Measurements from ENCODE around the gene SEC24B.

SEC24B gene

GRCh38 chr4:109433205-109434006 lies at the start of gene SEC24B:
Gene SEC24B (plus strand): TSS chr4:109433815. CDS start chr4:109433870, 55 bp downstream.
- CTCF ChIA-PET, result interaction anchor here (0.7 to 2.6 kb wide), 23 partner anchors 10 to 545 kb away, joined by 3 to 14 read pairs (median 3); partner anchors contain the start of gene PLA2G12A
- H3K27ac Mint-ChIP-seq, result peak within 1 kb of the TSS; percentile 92
- DNase-seq, result peak; percentile 94
- peaks cover 11% of the 10 kb centered on the region for H3K36me3 Mint-ChIP-seq
- peak within 1 kb of the TSS; percentile 84 for H3K4me3 Mint-ChIP-seq
- H3K4me1 Mint-ChIP-seq, result peaks cover 52% of the 10 kb centered on the region
- H3K27me3 Mint-ChIP-seq, result no peaks in the 10 kb centered on the region
- no peaks in the 10 kb centered on the region for H3K9me3 Mint-ChIP-seq

DNA sequence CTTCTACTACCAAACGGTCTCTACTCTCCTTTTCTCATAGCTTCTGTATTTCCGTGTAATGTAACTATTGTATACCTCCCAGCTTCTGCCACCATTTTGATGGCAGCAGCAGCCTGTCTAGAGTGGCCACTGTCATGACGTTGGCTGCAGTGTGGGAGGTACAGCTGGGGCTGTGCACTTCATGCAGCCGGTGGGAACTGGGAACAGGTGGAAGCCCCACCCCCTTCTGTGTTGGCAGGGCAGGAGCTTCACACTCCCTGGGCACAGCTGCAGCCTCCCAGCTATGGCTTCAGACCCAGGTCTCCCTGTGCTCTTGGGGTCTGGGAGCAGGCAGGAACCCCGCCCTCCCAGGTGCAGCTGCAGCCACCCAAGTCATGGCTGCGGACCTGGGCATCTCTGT lies 49.8 kb upstream of the SEC24B start:
- no peak for DNase-seq
- CTCF ChIA-PET, result interaction anchor here (0.6 kb wide), 1 partner anchor 49 kb away, joined by 3 read pairs; no protein-coding TSS in a partner anchor
- no peaks in the 10 kb centered on the region for H3K36me3 Mint-ChIP-seq
- H3K4me1 Mint-ChIP-seq, result no peaks in the 10 kb centered on the region
- peaks cover 34% of the 10 kb centered on the region for H3K27me3 Mint-ChIP-seq
- H3K9me3 Mint-ChIP-seq, result no peaks in the 10 kb centered on the region
- H3K4me3 Mint-ChIP-seq, result no peak overlapping the region
- H3K27ac Mint-ChIP-seq, result no peak overlapping the region

DNA sequence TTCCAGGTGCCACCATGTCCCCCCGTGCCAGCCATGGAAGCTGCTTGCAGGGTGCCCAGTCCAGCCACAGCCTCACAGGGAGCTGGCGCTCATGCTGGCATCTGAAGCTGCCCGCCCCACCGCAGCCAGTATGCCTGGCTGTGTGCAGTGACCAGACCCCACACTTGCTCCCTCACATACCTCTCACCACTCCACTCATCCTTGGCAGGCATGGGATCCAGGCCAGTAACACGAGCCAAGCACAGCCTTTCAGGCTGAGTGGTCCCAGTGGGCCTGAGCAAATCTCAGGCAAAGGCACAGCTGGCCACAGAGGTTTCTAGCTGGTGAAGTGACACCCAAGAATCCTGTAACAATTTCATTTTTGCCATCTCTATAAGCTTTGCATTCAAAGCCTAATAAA lies 48.4 kb upstream of the SEC24B start:
- Mint-ChIP-seq H3K9me3 (no peaks in the 10 kb centered on the region), H3K4me3 (no peak overlapping the region), H3K36me3 (no peaks in the 10 kb centered on the region), H3K27me3 (peaks cover 38% of the 10 kb centered on the region), H3K27ac (no peak overlapping the region), H3K4me1 (no peaks in the 10 kb centered on the region)
- CTCF ChIA-PET, result no interaction called here
- DNase-seq, result no peak

GRCh38 chr4:109389369-109390114 lies 44.1 kb upstream of the SEC24B start:
- Mint-ChIP-seq H3K27me3 (peaks cover 31% of the 10 kb centered on the region), H3K27ac (no peak overlapping the region), H3K36me3 (no peaks in the 10 kb centered on the region), H3K4me3 (no peak overlapping the region), H3K4me1 (no peaks in the 10 kb centered on the region), H3K9me3 (no peaks in the 10 kb centered on the region)
- CTCF ChIA-PET, result interaction anchor here (0.6 kb wide), 1 partner anchor 17 kb away, joined by 3 read pairs; no protein-coding TSS in a partner anchor
- DNase-seq, result no peak

DNA sequence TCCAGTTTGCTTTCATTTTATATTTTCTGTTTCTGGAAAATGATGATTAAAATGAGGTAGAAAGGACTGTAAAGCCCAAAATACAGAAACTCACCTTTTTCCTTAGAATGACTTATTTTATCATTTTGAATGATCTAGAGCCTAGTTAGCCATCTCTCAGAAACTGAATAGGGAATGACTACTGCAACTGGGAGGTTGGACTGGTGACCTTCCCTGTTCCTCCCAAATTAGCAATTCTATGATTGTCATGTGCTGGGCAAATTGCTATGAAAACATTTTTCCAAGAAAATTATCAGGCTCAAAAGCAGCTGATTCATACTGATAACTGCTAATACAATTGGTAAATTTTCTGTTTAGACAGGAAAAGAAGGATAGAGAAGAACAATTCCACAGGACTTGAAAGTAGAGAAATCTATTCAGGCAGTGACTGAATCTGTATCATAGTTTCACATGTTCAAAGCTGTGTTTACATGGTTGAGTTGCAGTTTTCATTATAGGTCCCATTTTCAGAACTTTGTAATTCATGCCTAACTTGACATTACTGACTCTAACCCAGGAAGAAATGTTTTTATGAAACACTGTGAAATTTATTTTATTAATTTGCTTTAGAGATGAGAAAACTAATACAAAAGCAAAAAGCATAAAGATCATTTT lies 43.4 kb upstream of the SEC24B start:
- Mint-ChIP-seq H3K4me3 (no peak overlapping the region), H3K4me1 (no peaks in the 10 kb centered on the region), H3K27me3 (peaks cover 24% of the 10 kb centered on the region), H3K27ac (no peak overlapping the region), H3K36me3 (no peaks in the 10 kb centered on the region), H3K9me3 (no peaks in the 10 kb centered on the region)
- CTCF ChIA-PET, result interaction anchor here (0.6 kb wide), 1 partner anchor 16 kb away, joined by 3 read pairs; no protein-coding TSS in a partner anchor
- no peak for DNase-seq

DNA sequence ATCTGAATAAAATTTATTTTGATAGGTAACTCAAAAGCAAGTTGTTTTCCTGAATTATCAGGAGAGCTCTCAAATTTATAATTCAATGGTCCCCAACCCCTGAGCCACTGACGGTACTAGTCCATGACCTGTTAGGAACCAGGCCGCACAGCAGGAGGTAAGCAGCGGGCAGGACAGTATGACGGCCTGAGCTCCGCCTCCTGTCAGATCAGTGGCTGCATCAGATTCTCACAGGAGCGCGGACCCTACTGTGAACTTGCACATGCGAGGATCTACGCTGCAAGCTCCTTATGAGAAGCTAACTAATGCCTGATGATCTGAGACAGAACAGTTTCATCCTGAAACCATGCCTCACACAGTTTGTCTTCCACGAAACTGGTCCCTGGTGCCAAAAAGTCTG lies 37.9 kb upstream of the SEC24B start:
- CTCF ChIA-PET, result no interaction called here
- DNase-seq, result no peak
- Mint-ChIP-seq H3K27me3 (peaks cover 28% of the 10 kb centered on the region), H3K4me3 (no peak overlapping the region), H3K9me3 (no peaks in the 10 kb centered on the region), H3K36me3 (no peaks in the 10 kb centered on the region), H3K4me1 (no peaks in the 10 kb centered on the region), H3K27ac (no peak overlapping the region)

GRCh38 chr4:109398928-109399327 lies 34.7 kb upstream of the SEC24B start:
- H3K36me3 Mint-ChIP-seq, result no peaks in the 10 kb centered on the region
- H3K27ac Mint-ChIP-seq, result no peak overlapping the region
- no peak for DNase-seq
- H3K9me3 Mint-ChIP-seq, result no peaks in the 10 kb centered on the region
- CTCF ChIA-PET, result no interaction called here
- no peak overlapping the region for H3K4me3 Mint-ChIP-seq
- peaks cover 42% of the 10 kb centered on the region for H3K27me3 Mint-ChIP-seq
- no peaks in the 10 kb centered on the region for H3K4me1 Mint-ChIP-seq

GRCh38 chr4:109406337-109406931 lies 27.2 kb upstream of the SEC24B start:
- no peak overlapping the region for H3K4me3 Mint-ChIP-seq
- no peaks in the 10 kb centered on the region for H3K36me3 Mint-ChIP-seq
- CTCF ChIA-PET, result interaction anchor here (0.8 to 1.2 kb wide), 9 partner anchors 8 to 723 kb away, joined by 3 to 5 read pairs (median 4); no protein-coding TSS in a partner anchor
- no peaks in the 10 kb centered on the region for H3K9me3 Mint-ChIP-seq
- peak; percentile 55 for DNase-seq
- no peaks in the 10 kb centered on the region for H3K4me1 Mint-ChIP-seq
- H3K27ac Mint-ChIP-seq, result no peak overlapping the region
- peaks cover 21% of the 10 kb centered on the region for H3K27me3 Mint-ChIP-seq

DNA sequence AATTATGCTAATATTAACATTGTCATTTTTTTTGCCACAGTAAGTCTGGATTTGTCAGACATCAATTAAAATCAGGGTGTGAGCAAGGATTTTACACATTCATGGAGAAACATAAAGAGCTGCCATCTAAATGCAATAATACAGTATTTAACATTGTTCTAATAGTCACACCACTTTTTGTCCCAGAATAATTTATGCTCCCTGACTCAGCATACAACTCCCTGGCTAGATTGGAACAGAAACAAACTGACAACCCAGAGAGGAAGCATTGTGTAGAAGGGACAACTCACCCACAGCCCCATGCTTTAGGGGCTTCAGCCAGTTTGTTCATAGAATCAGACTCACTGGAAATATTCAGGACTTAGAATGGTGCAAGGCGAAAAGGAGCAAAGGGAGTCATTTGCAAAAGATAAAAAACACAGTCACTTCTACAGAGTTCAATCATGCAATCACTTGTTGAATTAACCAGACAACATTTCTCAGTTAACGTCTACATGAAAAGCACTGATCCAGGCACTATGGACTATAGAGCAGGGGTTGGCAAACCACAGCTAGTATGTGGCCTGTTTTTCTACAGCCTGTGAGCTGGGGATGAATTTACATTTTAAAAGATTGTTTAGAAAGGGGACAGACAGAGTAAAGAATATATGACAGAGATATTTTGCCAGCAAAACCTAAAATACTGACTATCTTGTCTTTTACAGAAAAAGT lies 26.4 kb upstream of the SEC24B start:
- Mint-ChIP-seq H3K27me3 (peaks cover 15% of the 10 kb centered on the region), H3K9me3 (no peaks in the 10 kb centered on the region), H3K4me3 (no peak overlapping the region), H3K27ac (no peak overlapping the region), H3K4me1 (no peaks in the 10 kb centered on the region), H3K36me3 (no peaks in the 10 kb centered on the region)
- no peak for DNase-seq
- CTCF ChIA-PET, result interaction anchor here (0.7 kb wide), 1 partner anchor 71 kb away, joined by 3 read pairs; no protein-coding TSS in a partner anchor

DNA sequence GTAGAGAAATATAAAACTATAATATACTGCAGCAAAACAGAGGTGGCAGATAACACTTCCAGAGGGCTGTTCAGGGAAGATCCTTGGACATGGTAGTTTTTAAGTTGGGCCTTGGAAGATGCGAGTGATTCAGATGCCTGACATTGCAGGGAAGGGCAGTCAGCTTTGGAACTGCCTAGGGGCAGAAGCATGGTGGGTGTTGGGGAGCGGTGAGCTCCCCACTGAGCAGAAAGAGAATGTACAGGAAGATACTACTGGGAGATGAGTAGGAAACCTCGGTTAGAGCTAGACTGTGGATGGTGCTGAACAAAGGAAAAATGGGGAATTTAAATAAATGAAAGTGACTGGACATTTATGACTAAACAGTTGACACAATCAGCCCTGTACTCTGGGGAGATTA lies 24.9 kb upstream of the SEC24B start:
- peaks cover 11% of the 10 kb centered on the region for H3K27me3 Mint-ChIP-seq
- CTCF ChIA-PET, result no interaction called here
- no peak for DNase-seq
- no peaks in the 10 kb centered on the region for H3K9me3 Mint-ChIP-seq
- H3K4me3 Mint-ChIP-seq, result no peak overlapping the region
- no peaks in the 10 kb centered on the region for H3K4me1 Mint-ChIP-seq
- no peak overlapping the region for H3K27ac Mint-ChIP-seq
- H3K36me3 Mint-ChIP-seq, result no peaks in the 10 kb centered on the region

DNA sequence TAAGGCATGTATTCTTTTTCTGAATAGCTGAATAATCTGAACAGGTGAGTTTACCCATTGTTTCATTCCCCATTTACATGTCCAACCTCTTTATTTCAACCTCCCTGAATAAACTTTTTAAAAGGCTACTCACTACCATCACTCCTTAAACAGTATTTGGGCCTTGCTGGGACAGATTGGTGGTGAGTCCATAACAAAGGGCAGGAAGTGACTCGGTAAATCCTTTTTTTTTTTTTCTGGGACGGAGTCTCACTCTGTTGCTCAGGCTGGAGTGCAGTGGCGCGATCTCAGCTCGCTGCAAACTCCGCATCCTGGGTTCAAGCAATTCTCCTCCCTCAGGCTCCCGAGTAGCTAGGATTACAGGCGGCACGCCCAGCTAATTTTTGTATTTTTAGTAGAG lies 23.4 kb upstream of the SEC24B start:
- peaks cover 3% of the 10 kb centered on the region for H3K27me3 Mint-ChIP-seq
- CTCF ChIA-PET, result no interaction called here
- H3K4me3 Mint-ChIP-seq, result no peak overlapping the region
- H3K9me3 Mint-ChIP-seq, result no peaks in the 10 kb centered on the region
- DNase-seq, result no peak
- no peaks in the 10 kb centered on the region for H3K36me3 Mint-ChIP-seq
- no peak overlapping the region for H3K27ac Mint-ChIP-seq
- no peaks in the 10 kb centered on the region for H3K4me1 Mint-ChIP-seq

GRCh38 chr4:109410776-109411175 lies 22.8 kb upstream of the SEC24B start:
- H3K4me1 Mint-ChIP-seq, result no peaks in the 10 kb centered on the region
- CTCF ChIA-PET, result no interaction called here
- H3K27ac Mint-ChIP-seq, result no peak overlapping the region
- H3K9me3 Mint-ChIP-seq, result no peaks in the 10 kb centered on the region
- H3K4me3 Mint-ChIP-seq, result no peak overlapping the region
- no peaks in the 10 kb centered on the region for H3K36me3 Mint-ChIP-seq
- peaks cover 3% of the 10 kb centered on the region for H3K27me3 Mint-ChIP-seq
- no peak for DNase-seq

- CTCF ChIA-PET, result interaction anchor here (0.9 kb wide), 1 partner anchor 579 kb away, joined by 6 read pairs; no protein-coding TSS in a partner anchor
- H3K4me1 Mint-ChIP-seq, result no peaks in the 10 kb centered on the region
- no peaks in the 10 kb centered on the region for H3K36me3 Mint-ChIP-seq
- H3K27me3 Mint-ChIP-seq, result peaks cover 3% of the 10 kb centered on the region
- no peaks in the 10 kb centered on the region for H3K9me3 Mint-ChIP-seq
- DNase-seq, result no peak
- no peak overlapping the region for H3K27ac Mint-ChIP-seq
- no peak overlapping the region for H3K4me3 Mint-ChIP-seq
Measured at GRCh38 chr4:109411964-109412363, 21.7 kb upstream of the SEC24B start.

Data from activated naive CD4-positive, alpha-beta T cell treated with anti-CD3 and anti-CD28 coated beads, Interleukin-2, amount 10 ng/mL, durations not matched to agents 7 days and 5 days (primary cell).